Stimulated activated CD8-positive, alpha-beta memory T cell treated with anti-CD3 and anti-CD28 coated beads, Interleukin-4, amount 100 ng/mL, for 4 hours (primary cell): ENCODE measurements around the gene TRMT112.
A peak's percentile ranks its signal among the peaks of the same experiment; 100 is the strongest.

Source experiments
- DNase-seq, 2 donors: peaks; one replicate each; pipeline ENCODE4 v3.0.0-alpha.2; 2020; ENCODE audit warnings: low read depth in 2 of 2, low spot score in 1 of 2

TRMT112 gene

DNA sequence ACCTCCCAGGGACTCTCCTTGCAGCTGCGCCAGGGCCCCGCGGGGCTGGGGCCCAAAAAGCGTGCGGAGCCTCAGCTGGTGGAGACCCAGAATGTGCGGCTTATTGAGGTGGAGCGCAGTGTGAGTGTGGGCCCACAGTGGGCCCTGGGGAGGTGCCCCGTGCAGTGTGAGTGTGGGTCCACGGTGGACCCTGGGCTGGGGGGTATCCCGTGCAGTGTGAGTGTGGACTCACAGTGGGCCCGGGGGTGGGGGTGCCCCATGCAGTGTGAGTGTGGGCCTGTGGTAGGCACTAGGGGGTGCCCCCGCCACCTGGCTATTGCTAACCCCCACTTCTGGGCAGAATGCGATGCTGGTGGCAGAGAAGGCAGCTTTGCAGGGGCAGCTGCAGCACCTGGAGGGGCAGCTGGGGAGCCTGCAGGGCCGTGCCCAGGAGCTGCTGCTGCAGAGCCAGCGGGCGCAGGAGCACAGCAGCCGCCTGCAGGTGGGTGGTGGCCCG is 33.8 kb upstream of the TRMT112 start:
- DNase-seq = no peak

DNA sequence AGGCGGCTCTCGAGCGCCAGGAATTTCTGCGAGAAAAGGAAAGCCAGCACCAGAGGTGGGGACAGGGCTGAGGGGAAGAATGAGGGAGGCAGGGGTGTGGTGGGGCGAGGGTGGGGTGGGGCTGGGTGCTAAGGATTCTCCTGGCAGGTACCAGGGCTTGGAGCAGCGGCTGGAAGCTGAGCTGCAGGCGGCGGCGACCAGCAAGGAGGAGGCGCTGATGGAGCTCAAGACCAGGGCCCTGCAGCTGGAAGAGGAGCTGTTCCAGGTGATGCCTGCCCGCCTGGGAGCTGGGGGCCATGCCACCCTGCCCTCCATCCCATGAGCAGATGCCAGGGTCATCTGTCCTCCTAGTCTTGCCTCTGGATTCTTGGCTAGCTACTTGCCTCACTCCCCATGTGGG is 32.0 kb upstream of the TRMT112 start:
- no peak for DNase-seq

DNA sequence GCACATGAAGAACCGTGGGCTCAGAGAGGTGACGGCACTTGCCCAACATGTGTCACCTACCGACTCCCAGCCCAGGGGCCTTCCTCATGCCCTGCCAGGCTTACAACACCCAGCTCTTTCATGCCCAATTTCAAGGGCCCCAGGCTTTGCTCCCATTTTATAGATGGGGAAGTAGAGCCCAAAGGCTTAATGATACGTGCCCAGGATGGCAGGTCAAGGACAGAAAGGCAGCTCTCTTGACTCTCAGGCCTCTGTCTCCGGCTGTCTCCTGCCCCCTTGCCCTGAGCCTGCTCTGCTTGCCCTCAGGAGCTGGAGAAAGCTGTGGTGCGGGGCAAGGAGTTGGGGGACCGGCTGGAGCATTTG is 31.6 kb upstream of the TRMT112 start:
- no peak for DNase-seq

DNA sequence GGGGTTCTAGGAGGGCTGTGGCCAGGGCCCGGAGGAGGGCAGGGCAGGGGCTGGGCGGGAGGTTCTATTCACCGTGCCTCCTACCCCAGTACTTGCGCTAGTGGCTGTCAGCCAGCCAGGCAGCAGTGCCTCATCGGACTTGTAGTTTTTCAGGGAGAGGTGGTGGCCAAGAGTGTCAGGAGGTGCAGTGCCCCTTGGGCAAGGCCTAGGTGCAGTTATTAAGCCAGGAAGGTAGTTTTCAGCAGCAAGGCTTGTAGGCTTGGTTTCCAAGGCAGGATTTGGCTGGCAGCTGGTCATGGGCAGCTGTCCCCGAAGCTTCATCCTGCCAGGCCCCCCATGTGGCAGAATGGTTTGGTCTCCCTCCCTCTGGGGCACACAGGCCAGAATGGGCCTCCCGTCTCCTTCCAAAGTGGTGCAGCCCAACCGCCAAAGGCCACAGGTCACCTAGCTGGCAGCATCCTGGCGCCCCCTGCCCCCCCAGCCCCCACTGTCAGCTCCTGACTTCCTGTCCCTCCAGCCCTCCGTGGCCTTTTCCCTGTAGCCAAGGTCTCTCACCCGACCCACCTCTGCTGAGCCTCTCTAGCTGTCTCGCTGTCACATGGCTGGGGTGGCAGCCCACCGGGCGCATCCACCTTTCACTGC is 31.1 kb upstream of the TRMT112 start:
- DNase-seq = no peak

DNA sequence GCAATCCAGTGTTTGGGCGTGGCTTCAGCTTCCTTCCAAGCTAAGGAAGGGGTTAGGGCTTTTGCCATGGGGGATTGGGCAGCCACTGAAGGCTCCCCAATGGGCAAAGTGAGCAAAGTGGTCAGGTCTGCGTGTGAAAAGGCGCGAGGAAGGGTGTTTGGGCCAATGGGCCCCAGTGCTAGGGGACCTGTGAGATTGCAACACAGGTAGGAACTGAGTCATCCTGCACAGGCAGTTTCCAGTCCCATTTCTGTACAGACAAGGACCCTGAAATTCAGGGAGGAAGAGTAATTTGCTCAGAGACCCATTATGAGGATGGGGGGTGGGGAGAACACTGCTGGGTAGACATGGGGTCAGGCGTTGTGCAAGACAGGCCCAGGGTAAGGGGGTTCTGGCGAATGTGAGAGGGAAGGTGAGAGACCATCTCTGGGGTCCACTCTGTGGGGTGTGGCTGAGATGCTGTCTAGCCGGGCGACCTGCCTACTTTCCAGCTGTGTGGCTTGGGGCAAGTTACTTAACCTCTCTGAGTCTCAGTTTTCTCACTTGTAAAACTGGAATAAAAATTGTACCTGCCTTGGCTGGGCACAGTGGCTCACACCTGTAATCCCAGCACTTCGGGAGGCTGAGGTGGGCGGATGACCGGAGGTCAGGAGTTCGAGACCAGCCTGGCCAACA is 30.0 kb upstream of the TRMT112 start:
- DNase-seq = no peak

DNA sequence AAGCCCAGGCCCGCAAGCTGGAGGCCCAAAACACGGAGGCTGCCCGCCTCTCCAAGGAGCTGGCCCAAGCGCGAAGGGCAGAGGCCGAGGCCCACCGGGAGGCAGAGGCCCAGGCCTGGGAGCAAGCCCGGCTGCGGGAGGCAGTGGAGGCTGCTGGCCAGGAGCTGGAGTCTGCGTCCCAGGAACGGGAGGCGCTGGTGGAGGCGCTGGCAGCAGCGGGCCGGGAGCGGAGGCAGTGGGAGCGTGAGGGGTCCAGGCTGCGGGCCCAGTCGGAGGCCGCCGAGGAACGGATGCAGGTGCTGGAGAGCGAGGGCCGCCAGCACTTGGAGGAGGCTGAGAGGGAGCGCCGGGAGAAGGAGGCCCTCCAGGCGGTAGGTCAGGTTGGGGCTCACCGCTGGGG is 27.4 kb upstream of the TRMT112 start:
- no peak for DNase-seq

DNA sequence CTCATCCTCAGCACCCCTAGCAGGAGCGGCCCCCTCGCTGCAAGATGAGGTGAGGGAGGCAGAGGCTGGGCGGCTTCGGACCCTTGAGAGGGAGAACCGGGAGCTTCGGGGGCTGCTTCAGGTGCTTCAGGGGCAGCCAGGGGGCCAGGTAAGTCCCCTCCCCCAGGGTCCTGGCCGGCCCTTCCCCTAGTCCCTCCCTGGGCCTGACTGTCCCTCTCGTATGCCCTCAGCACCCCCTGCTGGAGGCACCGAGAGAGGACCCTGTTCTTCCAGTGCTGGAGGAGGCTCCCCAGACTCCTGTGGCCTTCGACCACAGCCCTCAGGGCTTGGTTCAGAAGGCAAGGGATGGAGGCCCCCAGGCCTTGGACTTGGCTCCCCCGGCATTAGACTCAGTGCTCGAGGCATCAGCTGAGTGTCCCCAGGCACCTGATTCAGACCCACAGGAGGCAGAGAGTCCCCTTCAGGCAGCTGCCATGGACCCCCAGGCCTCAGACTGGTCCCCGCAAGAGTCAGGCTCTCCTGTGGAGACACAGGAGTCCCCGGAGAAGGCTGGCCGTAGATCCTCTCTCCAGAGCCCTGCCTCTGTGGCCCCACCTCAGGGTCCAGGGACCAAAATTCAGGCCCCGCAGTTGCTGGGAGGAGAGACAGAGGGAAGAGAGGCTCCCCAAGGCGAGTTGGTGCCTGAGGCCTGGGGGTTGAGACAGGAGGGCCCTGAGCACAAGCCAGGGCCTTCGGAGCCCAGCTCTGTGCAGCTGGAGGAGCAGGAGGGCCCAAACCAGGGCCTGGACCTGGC is 26.6 kb upstream of the TRMT112 start:
- DNase-seq = no peak

DNA sequence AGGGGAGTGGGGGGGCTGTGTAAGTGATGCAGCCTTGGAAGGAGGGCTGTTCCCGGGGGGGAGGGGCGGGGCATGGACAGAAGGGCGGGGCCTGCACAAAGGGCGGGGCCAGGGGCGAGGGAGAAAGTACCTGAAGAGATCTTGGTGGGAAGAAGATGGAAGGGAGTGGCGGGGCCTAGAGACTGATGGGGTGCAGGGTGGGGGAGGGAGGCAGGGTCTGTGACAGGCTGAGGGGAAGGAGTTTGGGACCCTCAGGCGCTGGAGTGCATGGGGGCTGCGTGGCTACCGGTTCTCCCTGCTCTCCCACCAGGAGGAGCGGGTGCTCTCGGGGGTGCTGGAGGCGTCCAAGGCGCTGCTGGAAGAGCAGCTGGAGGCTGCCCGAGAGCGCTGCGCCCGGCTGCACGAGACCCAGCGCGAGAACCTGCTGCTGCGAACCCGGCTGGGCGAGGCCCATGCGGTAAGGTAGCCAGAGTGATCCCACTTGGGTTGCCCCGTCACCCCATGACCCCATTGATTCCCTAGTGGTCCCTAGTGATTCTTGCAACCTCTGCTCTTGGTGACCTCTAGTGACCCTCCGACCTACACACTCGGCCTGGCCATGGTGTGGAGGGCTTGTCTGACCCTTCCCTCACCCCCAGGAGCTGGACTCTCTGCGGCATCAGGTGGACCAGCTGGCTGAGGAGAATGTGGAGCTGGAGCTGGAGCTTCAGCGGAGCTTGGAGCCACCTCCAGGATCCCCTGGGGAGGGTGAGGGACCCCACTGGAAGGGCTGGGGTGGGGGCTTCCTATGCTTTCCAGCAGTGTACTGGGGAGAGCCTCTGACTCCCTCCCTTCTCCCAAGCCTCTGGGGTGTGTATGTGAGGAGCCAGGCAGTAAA is 25.7 kb upstream of the TRMT112 start:
- DNase-seq = no peak

DNA sequence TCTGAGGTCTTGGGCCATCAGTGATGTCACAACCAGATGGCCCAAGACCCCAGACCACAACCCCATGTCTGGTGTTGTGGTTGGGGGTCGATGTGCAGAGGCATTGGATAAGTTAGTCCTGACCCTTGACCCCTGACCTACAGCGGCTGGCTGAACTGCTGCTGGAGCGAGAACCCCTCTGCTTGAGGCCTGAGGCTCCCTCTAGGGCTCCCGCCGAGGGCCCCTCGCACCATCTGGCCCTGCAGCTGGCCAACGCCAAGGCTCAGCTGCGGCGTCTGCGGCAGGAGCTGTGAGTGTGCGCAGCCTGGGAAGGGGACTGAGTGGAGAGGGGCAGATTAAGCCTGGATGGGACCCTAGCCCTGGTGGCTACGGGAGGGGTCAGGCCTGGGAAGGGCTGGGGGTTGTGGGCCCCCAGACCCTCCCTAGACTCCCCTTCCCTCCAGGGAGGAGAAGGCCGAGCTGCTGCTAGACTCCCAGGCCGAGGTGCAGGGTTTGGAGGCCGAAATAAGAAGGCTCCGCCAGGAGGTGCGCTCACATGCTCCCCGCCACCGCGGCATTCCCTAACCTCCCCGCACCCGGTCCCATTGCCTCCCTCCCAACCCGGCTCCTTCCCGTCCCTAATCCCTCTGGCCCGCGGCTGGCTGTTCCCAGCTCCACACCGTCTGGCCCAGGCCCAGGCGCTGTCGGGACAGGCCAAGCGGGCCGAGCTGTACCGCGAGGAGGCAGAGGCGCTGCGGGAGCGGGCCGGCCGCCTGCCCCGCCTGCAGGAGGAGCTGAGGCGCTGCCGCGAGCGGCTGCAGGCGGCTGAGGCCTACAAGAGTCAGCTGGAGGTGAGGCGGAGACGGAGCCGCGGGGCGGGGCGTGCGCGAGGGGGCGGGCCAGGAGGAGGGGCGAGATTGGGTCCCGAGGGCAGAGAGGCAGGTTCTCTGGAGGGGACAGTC is 24.8 kb upstream of the TRMT112 start:
- DNase-seq = peak; percentile 73 to 79

DNA sequence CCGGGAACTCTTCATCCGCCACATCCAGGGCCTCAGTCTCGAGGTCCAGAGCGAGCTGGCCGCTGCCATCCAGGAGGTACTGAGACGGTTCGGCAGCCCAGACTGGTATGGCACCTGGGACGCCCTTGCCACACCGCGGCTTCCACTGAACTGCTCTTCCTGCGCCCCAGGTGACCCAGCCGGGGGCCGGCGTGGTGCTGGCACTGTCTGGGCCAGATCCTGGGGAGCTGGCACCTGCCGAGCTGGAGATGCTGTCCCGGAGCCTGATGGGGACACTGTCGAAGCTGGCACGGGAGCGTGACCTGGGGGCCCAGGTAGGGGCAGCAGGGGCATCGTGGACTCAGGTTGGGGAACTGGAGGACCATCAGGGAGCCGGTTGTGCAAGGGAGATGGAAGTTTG is 24.1 kb upstream of the TRMT112 start:
- DNase-seq = no peak

DNA sequence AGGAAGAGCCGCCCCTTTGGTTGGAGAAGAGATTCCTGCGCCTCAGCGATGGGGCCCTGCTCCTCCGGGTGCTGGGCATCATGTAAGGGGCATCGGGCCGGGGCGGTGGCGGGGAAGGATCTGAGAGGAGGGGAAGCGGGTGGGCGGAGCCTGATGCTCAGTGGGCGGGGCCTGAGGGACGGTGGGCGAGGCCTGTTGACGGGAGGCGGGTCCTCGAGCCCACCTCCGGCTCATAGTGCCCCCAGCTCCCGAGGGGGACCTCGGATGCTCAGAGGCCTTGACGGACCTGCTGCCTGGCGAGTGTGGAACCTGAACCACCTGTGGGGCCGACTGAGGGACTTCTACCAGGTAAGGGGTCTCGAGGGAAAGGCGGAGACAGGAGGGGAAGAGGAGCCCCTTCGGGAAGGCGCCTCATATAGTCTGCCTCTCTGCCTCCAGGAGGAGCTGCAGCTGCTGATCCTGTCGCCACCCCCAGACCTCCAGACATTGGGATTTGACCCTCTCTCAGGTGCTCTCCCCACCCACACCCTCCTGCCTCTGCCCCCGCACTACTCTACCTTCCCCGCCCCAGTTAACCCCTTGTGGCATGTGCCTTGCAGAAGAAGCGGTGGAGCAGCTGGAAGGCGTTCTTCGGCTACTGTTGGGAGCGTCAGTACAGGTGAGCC is 23.4 kb upstream of the TRMT112 start:
- DNase-seq = peak; percentile 60 to 66

DNA sequence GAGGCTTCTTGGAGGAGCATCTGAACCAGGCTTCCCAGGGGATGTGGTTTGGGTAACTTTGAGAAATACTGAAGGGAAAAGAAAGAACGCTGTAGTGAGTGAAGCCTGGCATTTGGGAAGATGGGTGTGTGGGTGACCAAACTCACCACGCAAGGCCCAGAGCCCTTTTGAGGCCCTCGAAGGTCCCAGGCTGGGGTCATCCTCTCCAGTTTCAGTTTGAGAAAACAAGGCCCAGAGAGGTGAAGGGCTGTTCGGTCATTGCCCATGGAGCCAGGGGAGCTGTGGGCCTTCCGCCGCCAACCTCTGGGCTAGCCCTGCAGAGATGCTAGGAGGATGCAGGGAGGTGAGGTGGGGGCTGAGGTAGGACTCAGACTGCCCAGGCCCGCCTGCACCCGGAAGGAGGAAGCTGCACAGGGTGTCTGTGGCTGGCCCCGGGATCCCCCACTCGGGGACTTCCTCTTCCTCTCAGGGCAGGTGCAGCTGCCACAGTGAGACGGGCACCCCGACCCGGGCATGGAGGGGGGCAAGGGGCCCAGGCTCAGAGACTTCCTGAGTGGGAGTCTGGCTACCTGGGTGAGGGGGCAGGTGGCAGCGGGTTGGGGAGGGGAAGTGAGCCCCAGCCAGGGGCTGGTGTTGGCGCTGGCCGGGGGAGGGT is 22.5 kb upstream of the TRMT112 start, which contains the start of gene CCDC88B:
Gene CCDC88B, plus strand, starts transcription at position 451 of the 655 bp plus-strand sequence. Its CDS starts 63 bp downstream, at position 514.
- DNase-seq = peak; percentile 58 to 82

DNA sequence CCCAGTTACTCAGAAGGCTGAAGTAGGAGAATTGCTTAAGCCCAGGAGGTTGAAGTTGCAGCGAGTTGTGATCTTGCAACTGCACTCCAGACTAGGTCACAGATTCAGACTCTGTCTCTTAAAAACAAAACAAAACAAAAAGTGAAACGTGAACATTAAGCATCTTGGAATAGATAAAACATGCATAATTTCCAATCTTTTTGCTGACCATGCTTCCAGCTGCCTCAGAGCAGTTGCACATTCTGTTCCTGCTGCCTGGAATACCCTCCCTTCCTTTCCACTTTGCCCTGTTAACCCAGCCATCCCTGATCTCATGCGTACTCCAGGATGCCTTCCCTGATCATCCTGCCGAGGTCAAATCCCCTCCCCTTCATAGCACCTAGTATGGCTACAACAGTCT is 21.9 kb upstream of the TRMT112 start:
- DNase-seq = no peak

DNA sequence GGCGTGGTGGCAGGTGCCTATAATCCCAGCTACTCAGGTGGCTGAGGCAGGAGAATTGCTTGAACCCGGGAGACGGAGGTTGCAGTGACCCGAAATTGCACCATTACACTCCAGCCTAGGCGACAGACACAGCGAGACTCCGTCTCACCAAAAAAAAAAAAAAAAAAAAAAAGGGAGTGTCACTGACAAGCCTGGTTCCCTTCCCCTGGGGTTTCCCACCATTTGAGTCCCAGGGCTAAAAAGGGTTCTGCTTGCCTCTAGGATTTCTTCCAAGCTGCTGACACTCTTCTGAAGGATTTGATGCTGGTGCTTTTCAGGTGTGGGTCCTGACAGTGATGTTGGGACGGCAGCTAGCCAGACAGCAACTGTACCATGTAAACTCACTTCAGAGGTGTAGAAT is 21.4 kb upstream of the TRMT112 start:
- DNase-seq = no peak

DNA sequence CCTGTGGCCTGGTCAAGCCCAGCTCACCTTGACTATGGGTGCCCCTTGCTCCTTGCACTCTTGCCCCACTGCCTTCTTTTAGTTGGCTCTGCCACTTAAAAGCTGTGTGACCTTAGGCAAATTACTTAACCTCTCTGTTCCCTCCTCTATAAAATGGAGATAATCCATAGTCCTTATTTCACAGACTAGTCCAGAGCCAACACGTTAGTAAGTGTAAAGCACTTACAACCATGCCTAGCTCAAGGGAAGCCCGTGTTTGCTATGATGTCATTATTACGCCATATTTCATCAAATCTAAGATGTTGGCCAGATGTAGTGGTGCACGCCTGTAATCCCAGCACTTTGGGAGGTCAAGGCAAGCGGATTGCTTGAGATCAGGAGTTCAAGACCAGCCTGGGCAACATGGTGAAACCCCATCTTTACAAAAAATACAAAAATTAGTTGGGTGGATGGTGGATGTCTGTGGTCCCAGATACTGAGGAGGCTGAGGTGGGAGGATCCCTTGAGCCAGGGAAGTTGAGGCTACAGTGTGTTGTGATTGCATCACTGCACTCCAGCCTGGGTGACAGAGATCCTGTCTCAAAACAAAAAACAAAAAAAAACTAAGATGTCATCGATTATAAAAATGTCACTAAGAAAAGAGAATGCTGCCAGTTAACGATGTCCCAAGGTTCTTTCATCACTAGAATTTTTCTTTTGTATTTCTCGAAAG is 20.3 kb upstream of the TRMT112 start:
- no peak for DNase-seq

DNA sequence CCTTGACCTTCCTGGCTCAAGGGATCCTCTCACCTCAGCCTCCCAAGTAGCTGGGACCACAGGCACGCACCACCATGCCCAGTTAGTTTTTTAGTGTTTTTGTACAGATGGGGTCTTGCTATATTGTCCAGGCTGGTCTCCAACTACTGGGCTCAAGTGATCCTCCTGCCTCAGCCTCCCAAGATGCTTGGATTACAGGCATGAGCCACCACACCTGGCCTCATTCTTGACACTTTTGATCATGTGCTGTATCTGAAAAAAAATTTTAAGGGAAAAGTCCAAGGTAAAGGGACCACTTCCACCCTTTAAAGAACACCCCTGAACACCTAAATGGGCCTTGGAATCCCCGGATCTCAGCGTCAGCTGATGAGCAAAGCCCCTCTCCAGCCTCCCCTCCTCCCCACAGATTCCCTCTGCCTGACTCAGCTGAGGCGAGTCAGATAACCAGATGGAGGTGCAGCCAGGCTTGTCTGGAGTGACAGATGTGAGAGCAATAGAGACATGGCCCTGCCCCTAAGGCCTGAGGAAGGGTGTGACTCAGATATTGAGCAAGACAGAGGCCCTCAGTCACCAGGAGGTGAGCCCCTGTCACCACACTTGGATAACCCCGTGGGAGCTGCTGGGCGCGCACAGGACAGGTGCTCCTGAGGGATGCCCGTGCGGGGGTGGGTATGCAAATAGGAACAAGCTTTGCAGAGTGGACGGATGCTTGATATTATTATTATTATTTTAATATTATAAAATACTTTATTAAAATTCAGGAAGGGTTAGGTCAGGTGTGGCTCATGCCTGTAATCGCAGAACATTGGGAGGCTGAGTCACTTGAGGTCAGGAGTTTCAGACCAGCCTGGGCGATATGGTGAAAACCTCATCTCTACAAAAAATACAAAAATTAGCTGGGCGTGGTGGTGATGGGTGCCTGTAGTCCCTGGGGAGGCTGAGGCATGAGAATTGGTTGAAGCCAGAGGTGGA is 17.7 kb upstream of the TRMT112 start:
- no peak for DNase-seq

DNA sequence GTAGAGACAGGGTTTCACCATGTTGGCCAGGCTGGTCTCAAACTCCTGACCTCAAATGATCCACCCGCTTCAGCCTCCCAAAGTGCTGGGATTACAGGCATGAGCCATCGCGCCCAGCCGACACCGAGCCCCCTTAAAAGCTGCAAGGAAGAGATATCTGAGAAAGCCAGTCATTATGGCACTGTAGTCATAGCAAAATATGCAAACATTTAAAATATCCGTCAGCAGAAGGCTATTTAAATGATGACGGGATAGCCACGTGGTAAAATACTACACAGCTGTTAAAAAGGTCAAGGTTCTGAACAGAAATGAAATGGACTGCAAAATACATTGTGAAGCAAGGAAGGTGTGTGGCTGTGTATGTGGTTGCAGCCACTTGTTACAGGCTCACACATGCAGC is 16.2 kb upstream of the TRMT112 start:
- DNase-seq = no peak
